ENCODE results near the gene SLC51A.

Gene SLC51A

GRCh38 chr3:196238612-196239560 is 22.6 kb downstream of the SLC51A start:
- TF ChIP-seq NFIC (IDR thresholded peaks at IDR 0.05) = no peak
- TF ChIP-seq TEAD4 (IDR thresholded peaks at IDR 0.05) = no peak
- TF ChIP-seq CEBPB (IDR thresholded peaks at IDR 0.05) = no peak
- no peak for TF ChIP-seq REST (IDR thresholded peaks at IDR 0.05; ENCODE audit: low read depth)
- TF ChIP-seq RAD21 (IDR thresholded peaks at IDR 0.05; ENCODE audit: low read depth) = no peak
- no peak for TF ChIP-seq TAF1 (IDR thresholded peaks at IDR 0.05; ENCODE audit: low read depth)
- no peak for TF ChIP-seq ZBTB7A (IDR thresholded peaks at IDR 0.05; ENCODE audit: low read depth)
- no peak for TF ChIP-seq FOXM1 (IDR thresholded peaks at IDR 0.05; ENCODE audit: borderline replicate concordance, low read depth)
- no peak for TF ChIP-seq YY1 (IDR thresholded peaks at IDR 0.05; ENCODE audit: low read depth)
- TF ChIP-seq CREB1 (IDR thresholded peaks at IDR 0.05; ENCODE audit: low read depth) = no peak
- TF ChIP-seq TCF12 (IDR thresholded peaks at IDR 0.05; ENCODE audit: low read depth) = no peak
- no peak for TF ChIP-seq EGR1 (IDR thresholded peaks at IDR 0.05)
- TF ChIP-seq, protein P1, sequence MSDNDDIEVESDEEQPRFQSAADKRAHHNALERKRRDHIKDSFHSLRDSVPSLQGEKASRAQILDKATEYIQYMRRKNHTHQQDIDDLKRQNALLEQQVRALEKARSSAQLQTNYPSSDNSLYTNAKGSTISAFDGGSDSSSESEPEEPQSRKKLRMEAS (IDR thresholded peaks at IDR 0.05) = no peak

- TF ChIP-seq ZBTB7A (IDR thresholded peaks at IDR 0.05; ENCODE audit: low read depth) (no peak), CEBPB (IDR thresholded peaks at IDR 0.05) (no peak), TAF1 (IDR thresholded peaks at IDR 0.05; ENCODE audit: low read depth) (no peak)
- TF ChIP-seq, protein P2, sequence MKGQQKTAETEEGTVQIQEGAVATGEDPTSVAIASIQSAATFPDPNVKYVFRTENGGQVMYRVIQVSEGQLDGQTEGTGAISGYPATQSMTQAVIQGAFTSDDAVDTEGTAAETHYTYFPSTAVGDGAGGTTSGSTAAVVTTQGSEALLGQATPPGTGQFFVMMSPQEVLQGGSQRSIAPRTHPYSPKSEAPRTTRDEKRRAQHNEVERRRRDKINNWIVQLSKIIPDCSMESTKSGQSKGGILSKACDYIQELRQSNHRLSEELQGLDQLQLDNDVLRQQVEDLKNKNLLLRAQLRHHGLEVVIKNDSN (IDR thresholded peaks at IDR 0.05) = no peak
Observed at GRCh38 chr3:196240424-196240823, 24.1 kb downstream of the SLC51A start.

GRCh38 chr3:196241704-196242103 is 25.4 kb downstream of the SLC51A start:
- TF ChIP-seq FOXM1 (IDR thresholded peaks at IDR 0.05; ENCODE audit: borderline replicate concordance, low read depth) = no peak
- TF ChIP-seq CEBPB (IDR thresholded peaks at IDR 0.05) = no peak
- no peak for TF ChIP-seq TAF1 (IDR thresholded peaks at IDR 0.05; ENCODE audit: low read depth)
- TF ChIP-seq, protein P1 (IDR thresholded peaks at IDR 0.05) = no peak
- TF ChIP-seq RAD21 (IDR thresholded peaks at IDR 0.05; ENCODE audit: low read depth) = no peak
- TF ChIP-seq CREB1 (IDR thresholded peaks at IDR 0.05; ENCODE audit: low read depth) = no peak
- TF ChIP-seq TCF12 (IDR thresholded peaks at IDR 0.05; ENCODE audit: low read depth) = no peak
- TF ChIP-seq, protein P2 (IDR thresholded peaks at IDR 0.05) = no peak
- no peak for TF ChIP-seq TEAD4 (IDR thresholded peaks at IDR 0.05)
- TF ChIP-seq EP300 (IDR thresholded peaks at IDR 0.05; ENCODE audit: borderline replicate concordance) = no peak
- no peak for TF ChIP-seq NFIC (IDR thresholded peaks at IDR 0.05)
- TF ChIP-seq ZBTB7A (IDR thresholded peaks at IDR 0.05; ENCODE audit: low read depth) = no peak
- TF ChIP-seq REST (IDR thresholded peaks at IDR 0.05; ENCODE audit: low read depth) = no peak

DNA sequence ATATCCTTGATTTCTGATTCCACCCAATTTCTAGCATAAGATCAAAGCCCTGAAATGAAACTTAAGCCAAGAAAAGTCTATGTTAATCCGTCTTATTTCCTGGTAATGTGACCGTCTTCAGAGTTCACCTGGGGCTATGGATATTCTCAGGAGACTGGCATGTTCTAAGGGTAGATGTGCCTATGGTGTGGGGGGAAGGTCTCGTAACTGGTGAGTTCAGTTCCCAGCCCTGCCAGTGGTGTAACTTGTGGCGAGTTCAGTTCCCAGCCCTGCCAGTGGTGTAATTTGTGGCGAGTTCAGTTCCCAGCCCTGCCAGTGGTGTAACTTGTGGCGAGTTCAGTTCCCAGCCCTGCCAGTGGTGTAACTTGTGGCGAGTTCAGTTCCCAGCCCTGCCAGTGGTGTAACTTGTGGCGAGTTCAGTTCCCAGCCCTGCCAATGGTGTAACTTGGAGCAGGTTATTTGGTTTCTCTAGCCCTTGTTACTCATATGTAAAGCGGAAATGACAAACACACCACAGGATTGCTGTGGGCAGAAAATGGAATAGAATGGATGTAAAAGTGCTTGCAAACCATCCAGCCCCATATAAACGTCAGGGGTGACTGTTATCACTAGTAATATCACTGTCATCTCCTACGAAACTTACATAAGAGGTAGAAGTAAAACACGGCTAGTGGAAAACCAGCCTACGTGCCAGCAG is 30.4 kb downstream of the SLC51A start:
- TF ChIP-seq RAD21 (IDR thresholded peaks at IDR 0.05; ENCODE audit: low read depth) = no peak
- TF ChIP-seq, protein P1 (IDR thresholded peaks at IDR 0.05) = no peak
- TF ChIP-seq TEAD4 (IDR thresholded peaks at IDR 0.05) = no peak
- TF ChIP-seq ZBTB7A (IDR thresholded peaks at IDR 0.05; ENCODE audit: low read depth) = no peak
- no peak for TF ChIP-seq FOXM1 (IDR thresholded peaks at IDR 0.05; ENCODE audit: borderline replicate concordance, low read depth)
- no peak for TF ChIP-seq TAF1 (IDR thresholded peaks at IDR 0.05; ENCODE audit: low read depth)
- TF ChIP-seq REST (IDR thresholded peaks at IDR 0.05; ENCODE audit: low read depth) = no peak
- TF ChIP-seq TCF12 (IDR thresholded peaks at IDR 0.05; ENCODE audit: low read depth) = no peak
- TF ChIP-seq NFIC (IDR thresholded peaks at IDR 0.05) = no peak
- no peak for TF ChIP-seq EP300 (IDR thresholded peaks at IDR 0.05; ENCODE audit: borderline replicate concordance)
- TF ChIP-seq, protein P2 (IDR thresholded peaks at IDR 0.05) = no peak
- no peak for TF ChIP-seq YY1 (IDR thresholded peaks at IDR 0.05; ENCODE audit: low read depth)
- no peak for TF ChIP-seq EGR1 (IDR thresholded peaks at IDR 0.05)
- TF ChIP-seq CEBPB (IDR thresholded peaks at IDR 0.05) = no peak
- no peak for TF ChIP-seq CREB1 (IDR thresholded peaks at IDR 0.05; ENCODE audit: low read depth)

Data from Ishikawa (cell line).